ENCODE data around the gene HS3ST5.

GRCh38 chr6:114228675-114229074, 114.1 kb downstream of the HS3ST5 start:
- TF ChIP-seq, protein P1, sequence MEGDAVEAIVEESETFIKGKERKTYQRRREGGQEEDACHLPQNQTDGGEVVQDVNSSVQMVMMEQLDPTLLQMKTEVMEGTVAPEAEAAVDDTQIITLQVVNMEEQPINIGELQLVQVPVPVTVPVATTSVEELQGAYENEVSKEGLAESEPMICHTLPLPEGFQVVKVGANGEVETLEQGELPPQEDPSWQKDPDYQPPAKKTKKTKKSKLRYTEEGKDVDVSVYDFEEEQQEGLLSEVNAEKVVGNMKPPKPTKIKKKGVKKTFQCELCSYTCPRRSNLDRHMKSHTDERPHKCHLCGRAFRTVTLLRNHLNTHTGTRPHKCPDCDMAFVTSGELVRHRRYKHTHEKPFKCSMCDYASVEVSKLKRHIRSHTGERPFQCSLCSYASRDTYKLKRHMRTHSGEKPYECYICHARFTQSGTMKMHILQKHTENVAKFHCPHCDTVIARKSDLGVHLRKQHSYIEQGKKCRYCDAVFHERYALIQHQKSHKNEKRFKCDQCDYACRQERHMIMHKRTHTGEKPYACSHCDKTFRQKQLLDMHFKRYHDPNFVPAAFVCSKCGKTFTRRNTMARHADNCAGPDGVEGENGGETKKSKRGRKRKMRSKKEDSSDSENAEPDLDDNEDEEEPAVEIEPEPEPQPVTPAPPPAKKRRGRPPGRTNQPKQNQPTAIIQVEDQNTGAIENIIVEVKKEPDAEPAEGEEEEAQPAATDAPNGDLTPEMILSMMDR (IDR thresholded peaks at IDR 0.05; ENCODE audit: low read length): no peak
- no peak for TF ChIP-seq EZH2 (optimal IDR thresholded peaks at IDR 0.05; ENCODE audit: low read depth, low read length)

Data from MM.1S (cell line).